B cell (primary cell): Measurements from ENCODE around the gene MCRIP2.

Experiments
- EZH2 ChIP-seq: IDR thresholded peaks from 2 replicates; pipeline ENCODE4 v1.6.1; 2012; ENCODE audit warnings: borderline replicate concordance, low read depth, mild to moderate bottlenecking, moderate library complexity, low read length; ENCODE audit not compliant: insufficient read depth, poor library complexity, severe bottlenecking
- TF ChIP-seq, protein P1 (sequence below): fragments of 200-600 bp; IDR thresholded peaks from one replicate; pipeline ENCODE4 v1.8.0; 2022; ENCODE audit warnings: antibody characterized with exemption, mild to moderate bottlenecking

DNA sequence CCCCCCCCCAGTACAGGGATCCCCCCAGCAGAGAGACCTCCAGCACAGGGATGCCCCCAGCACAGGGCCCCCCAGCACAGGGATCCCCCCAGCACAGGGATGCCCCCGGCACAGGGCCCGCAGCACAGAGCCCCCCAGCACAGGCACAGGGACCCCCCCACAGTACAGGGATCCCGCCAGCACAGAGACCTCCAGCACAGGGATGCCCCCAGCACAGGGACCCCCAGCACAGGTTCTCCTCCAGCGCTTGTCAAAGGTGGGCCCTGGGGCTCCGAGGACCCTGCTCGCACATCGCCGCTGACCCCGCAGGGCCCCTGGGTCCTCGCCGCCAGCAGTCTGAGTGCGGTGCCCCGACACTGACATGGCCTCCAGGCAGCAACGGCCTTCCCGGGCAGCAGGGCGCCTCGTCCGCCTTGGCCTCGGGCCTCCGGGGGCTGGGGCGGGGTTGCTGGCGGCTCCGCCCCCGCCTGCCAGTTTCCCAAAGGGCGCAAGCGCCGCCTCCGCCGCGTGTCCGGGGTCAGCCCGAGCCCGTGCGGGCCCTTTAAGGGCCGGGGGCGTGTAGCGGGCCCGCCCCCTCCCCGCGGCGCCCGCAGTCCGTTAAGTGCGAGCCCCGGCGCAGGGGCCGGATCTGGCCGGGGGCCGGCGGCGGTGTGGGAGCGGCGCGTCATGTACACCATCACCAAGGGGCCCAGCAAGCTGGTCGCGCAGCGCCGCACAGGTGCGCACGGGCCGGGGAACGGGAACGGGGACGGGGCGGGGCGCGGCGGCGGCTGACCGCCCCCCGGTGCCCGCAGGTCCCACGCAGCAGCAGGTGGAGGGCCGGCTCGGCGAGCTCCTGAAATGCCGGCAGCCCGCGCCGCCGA is at the start of gene MCRIP2:
- no peak for TF ChIP-seq EZH2
- TF ChIP-seq, protein P1, sequence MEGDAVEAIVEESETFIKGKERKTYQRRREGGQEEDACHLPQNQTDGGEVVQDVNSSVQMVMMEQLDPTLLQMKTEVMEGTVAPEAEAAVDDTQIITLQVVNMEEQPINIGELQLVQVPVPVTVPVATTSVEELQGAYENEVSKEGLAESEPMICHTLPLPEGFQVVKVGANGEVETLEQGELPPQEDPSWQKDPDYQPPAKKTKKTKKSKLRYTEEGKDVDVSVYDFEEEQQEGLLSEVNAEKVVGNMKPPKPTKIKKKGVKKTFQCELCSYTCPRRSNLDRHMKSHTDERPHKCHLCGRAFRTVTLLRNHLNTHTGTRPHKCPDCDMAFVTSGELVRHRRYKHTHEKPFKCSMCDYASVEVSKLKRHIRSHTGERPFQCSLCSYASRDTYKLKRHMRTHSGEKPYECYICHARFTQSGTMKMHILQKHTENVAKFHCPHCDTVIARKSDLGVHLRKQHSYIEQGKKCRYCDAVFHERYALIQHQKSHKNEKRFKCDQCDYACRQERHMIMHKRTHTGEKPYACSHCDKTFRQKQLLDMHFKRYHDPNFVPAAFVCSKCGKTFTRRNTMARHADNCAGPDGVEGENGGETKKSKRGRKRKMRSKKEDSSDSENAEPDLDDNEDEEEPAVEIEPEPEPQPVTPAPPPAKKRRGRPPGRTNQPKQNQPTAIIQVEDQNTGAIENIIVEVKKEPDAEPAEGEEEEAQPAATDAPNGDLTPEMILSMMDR, result no peak
